Transverse colon (tissue), 4 donors: ENCODE results near the gene CYP4F12. TPM values are rescaled to one million over a fixed set of nuclear protein-coding genes. Genes with fewer than 3 reads are reported as not detected.

Experiments used
- DNase-seq: peaks from one replicate; pipeline ENCODE4 v3.0.0-alpha.2; 2019
- H3K27ac ChIP-seq, 4 donors: fragments of 200-600 bp; sonication (generic); 2 replicates each; pipeline ENCODE4 v1.5.1; 2016 to 2018; ENCODE audit warnings: inconsistent platforms in 4 of 4
- H3K27me3 ChIP-seq: fragments of 200-600 bp; sonication (generic); 2 replicates; pipeline ENCODE4 v1.5.1; 2017; ENCODE audit warnings: inconsistent platforms
- H3K36me3 ChIP-seq, 4 donors: fragments of 200-600 bp; sonication (generic); 2 replicates each; pipeline ENCODE4 v1.5.1; 2017 to 2019; ENCODE audit warnings: inconsistent platforms in 4 of 4
- H3K4me1 ChIP-seq, 4 donors: fragments of 200-600 bp; sonication (generic); 2 replicates each; pipeline ENCODE4 v1.5.1; 2017 to 2020; ENCODE audit warnings: inconsistent platforms in 4 of 4
- H3K4me3 ChIP-seq, 4 donors: fragments of 200-600 bp; sonication (generic); 1 replicate in 1 of 4; 2 replicates in 3 of 4; pipeline versions ENCODE4 v1.5.1 to v1.6.1; 2017 to 2019; ENCODE audit warnings: inconsistent platforms in 4 of 4
- H3K9me3 ChIP-seq, 2 donors: fragments of 200-600 bp; sonication (generic); 2 replicates each; pipeline ENCODE4 v1.5.1; 2017 to 2019; ENCODE audit warnings: inconsistent platforms in 2 of 2
- EP300 ChIP-seq: sonication (generic); formaldehyde crosslinking; IDR thresholded peaks from one replicate; pipeline ENCODE4 v1.6.1; 2017; ENCODE audit warnings: antibody characterized with exemption, low read depth
- POLR2A ChIP-seq: fragments of 450-650 bp; IDR thresholded peaks from one replicate; pipeline ENCODE4 v1.6.1; 2016; ENCODE audit warnings: antibody characterized with exemption, mild to moderate bottlenecking, moderate library complexity
- POLR2AphosphoS5 ChIP-seq, 3 donors: sonication (generic); formaldehyde crosslinking; IDR thresholded peaks; one replicate each; pipeline ENCODE4 v1.6.1; 2016; ENCODE audit warnings: antibody characterized with exemption in 3 of 3
- WGBS, 2 donors: methylation state at CpG; one replicate each; pipeline ENCODE4 v1.1.5; 2018; ENCODE audit warnings: low coverage in 1 of 2; 5-methylcytosine and 5-hydroxymethylcytosine counted together
- in situ Hi-C, 4 donors: fragments of 200-750 bp; cut with MboI; loops; one replicate each; pipeline versions ENCODE4 v1.15.0 to v1.15.1; 2017; ENCODE audit warnings: low sequenced_read_pairs in 3 of 4, low pct_ligation_motif_present in 1 of 4, low pct_unique_long_range_greater_than_20kb in 1 of 4
- intact Hi-C: fragments of 100-400 bp; cut with DNase I; formaldehyde crosslinking; loops from one replicate; pipeline ENCODE4 v1.15.1; 2023; ENCODE audit warnings: low total_unique reads
- total RNA-seq, 4 donors: library from RNA; depleted of rRNA; stranded (reverse); fragments of >200 nt; gene quantifications; one replicate each; pipeline ENCODE4 v1.1.0, GENCODE V29; 2016
- TF ChIP-seq, protein P1 (sequence below), 5 experiments: fragments of 200-600 bp in 3 of 5; fragments of 450-650 bp in 2 of 5; sonication (generic) in 3 of 5; IDR thresholded peaks; 1 replicate in 2 of 5; 2 replicates in 3 of 5; pipeline ENCODE4 v1.5.1; 2016 to 2017; ENCODE audit warnings: antibody characterized with exemption in 5 of 5, inconsistent platforms in 3 of 5, mild to moderate bottlenecking in 2 of 5, moderate library complexity in 1 of 5

CYP4F12 gene
- total RNA-seq, 4 donors from 2014 or later, result 229 to 406 (median 273) TPM

DNA sequence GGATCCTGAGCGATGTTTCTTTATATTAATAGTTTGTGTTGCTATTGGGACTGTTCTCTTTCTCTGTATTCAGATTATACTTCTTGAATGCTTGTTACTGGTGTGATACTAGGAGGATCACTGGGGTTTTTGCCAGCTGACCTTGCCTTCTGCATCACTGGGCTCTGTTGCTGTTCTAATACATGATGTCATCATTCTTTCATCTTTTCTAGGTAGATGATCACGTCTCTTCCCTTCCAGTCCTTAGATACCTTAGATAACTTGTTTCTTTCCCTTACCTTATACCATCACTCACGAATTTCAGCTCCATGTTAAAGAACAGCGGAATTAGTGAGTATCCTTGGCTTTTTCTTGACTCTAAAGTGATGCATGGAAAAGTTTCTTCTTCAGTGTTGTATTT, 64.8 kb downstream of the CYP4F12 start, which contains the start of gene OR10H3:
Gene OR10H3 (plus strand): TSS at position 264 of the 400 bp plus-strand sequence. CDS start 3,408 bp downstream, outside the sequence.
- TF ChIP-seq POLR2A (no peak), EP300 (no peak), POLR2AphosphoS5 (IDR thresholded peaks at IDR 0.05) (no peak)
- TF ChIP-seq, protein P1, sequence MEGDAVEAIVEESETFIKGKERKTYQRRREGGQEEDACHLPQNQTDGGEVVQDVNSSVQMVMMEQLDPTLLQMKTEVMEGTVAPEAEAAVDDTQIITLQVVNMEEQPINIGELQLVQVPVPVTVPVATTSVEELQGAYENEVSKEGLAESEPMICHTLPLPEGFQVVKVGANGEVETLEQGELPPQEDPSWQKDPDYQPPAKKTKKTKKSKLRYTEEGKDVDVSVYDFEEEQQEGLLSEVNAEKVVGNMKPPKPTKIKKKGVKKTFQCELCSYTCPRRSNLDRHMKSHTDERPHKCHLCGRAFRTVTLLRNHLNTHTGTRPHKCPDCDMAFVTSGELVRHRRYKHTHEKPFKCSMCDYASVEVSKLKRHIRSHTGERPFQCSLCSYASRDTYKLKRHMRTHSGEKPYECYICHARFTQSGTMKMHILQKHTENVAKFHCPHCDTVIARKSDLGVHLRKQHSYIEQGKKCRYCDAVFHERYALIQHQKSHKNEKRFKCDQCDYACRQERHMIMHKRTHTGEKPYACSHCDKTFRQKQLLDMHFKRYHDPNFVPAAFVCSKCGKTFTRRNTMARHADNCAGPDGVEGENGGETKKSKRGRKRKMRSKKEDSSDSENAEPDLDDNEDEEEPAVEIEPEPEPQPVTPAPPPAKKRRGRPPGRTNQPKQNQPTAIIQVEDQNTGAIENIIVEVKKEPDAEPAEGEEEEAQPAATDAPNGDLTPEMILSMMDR (IDR thresholded peaks at IDR 0.05), result no peak

DNA sequence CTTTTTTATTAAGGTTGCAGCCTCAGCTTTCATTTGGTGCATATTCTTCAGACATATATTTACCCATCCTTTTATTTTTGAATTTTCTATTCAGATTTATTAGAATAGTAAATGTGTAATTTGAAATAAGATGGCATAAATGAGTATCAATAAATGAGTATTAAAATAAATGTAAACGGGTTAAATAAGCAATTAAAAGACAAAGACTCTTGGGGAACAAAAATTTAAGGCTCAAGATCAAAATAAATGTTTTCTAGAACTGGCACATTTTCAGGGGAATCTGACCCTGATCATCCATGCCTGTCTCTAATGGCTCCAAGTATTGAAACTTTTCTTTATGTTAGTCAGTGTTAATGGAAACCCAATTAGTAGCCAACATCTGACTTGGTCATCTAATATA, 67.9 kb downstream of the CYP4F12 start:
- H3K36me3 ChIP-seq, result no peaks in the 10 kb centered on the region
- intact Hi-C loops, result no loop called here
- peaks cover 11% of the 10 kb centered on the region for H3K27me3 ChIP-seq

More for the DNA sequence above, 64.8 kb downstream of the CYP4F12 start, which contains the start of gene OR10H3:
- Histone ChIP-seq H3K9me3 (peaks cover 0 to 12% of the 10 kb centered on the region in 2 donors), H3K27me3 (no peaks in the 10 kb centered on the region), H3K4me3 (no peak within 1 kb of the TSS), H3K36me3 (no peaks in the 10 kb centered on the region), H3K4me1 (no peaks in the 10 kb centered on the region), H3K27ac (no peak within 1 kb of the TSS)
- WGBS, 2 donors, result 67 to 68% methylated on average over 4 of the region's 4 CpGs
- DNase-seq, result no peak
- intact Hi-C loops (no loop called here), in situ Hi-C loops (no loop called here)

More for the DNA sequence above, 67.9 kb downstream of the CYP4F12 start:
- H3K4me1 ChIP-seq, result no peaks in the 10 kb centered on the region
- no peak overlapping the region for H3K27ac ChIP-seq
- peaks cover 0 to 12% of the 10 kb centered on the region in 2 donors for H3K9me3 ChIP-seq
- no peak overlapping the region for H3K4me3 ChIP-seq
- 69 to 83% methylated on average over 1 of the region's 1 CpG for WGBS, 2 donors
- in situ Hi-C loops, result no loop called here
- DNase-seq, result no peak
- TF ChIP-seq, protein P1 (IDR thresholded peaks at IDR 0.05), result no peak
- TF ChIP-seq POLR2A, result no peak
- TF ChIP-seq EP300, result no peak
- no peak for TF ChIP-seq POLR2AphosphoS5 (IDR thresholded peaks at IDR 0.05)

Other genes with a start within 250 kb of the CYP4F12 start
- 10 to 100 TPM; 31.0 to 63.6 (median 42.0) TPM for gene WIZ, start 223.1 kb upstream of the CYP4F12 start, total RNA-seq
- gene RASAL3, start 208.5 kb upstream of the CYP4F12 start, total RNA-seq, result 100 to 1,000 TPM in 1 of 4 donors, 10 to 100 TPM in 1, 1 to 10 TPM in 2; 1.9 to 117 (median 15.3) TPM
- gene PGLYRP2, start 193.6 kb upstream of the CYP4F12 start, total RNA-seq, result not detected
- gene CYP4F22, start 164.6 kb upstream of the CYP4F12 start, total RNA-seq, result not detected
- gene CYP4F8, start 57.9 kb upstream of the CYP4F12 start, total RNA-seq, result not detected
- 10 to 100 TPM; 12.4 to 22.7 (median 16.2) TPM for gene CYP4F3, start 32.2 kb upstream of the CYP4F12 start, total RNA-seq
- under 1 TPM in 1 of 4 donors, not detected in 3; 0.64 TPM for gene OR10H2, start 54.9 kb downstream of the CYP4F12 start, total RNA-seq
- gene OR10H3, start 64.9 kb downstream of the CYP4F12 start, total RNA-seq, result not detected
- not detected for gene OR10H5, start 114.6 kb downstream of the CYP4F12 start, total RNA-seq
- gene OR10H1, start 142.6 kb downstream of the CYP4F12 start, total RNA-seq, result not detected
- gene CYP4F2, start 225.0 kb downstream of the CYP4F12 start, total RNA-seq, result 100 to 1,000 TPM in 1 of 4 donors, 10 to 100 TPM in 3; 24.2 to 166 (median 32.7) TPM